NCI-H2171 treated with DMSO at 0.1 percent for 48 hours (cell line): ENCODE data around the gene SMARCA4.
"Not testable (repeated sequence)": the region's sequence is repeated elsewhere in the genome, so short reads cannot be mapped to it uniquely, and the experiment has no call there.

Experiments
- DNase-seq: peaks from one replicate; lab custom pipeline; 2025; lab: John Stamatoyannopoulos, UW

The SMARCA4 gene

GRCh38 chr19:11066326-11066725, 105.5 kb downstream of the SMARCA4 start:
- no peak for DNase-seq

DNA sequence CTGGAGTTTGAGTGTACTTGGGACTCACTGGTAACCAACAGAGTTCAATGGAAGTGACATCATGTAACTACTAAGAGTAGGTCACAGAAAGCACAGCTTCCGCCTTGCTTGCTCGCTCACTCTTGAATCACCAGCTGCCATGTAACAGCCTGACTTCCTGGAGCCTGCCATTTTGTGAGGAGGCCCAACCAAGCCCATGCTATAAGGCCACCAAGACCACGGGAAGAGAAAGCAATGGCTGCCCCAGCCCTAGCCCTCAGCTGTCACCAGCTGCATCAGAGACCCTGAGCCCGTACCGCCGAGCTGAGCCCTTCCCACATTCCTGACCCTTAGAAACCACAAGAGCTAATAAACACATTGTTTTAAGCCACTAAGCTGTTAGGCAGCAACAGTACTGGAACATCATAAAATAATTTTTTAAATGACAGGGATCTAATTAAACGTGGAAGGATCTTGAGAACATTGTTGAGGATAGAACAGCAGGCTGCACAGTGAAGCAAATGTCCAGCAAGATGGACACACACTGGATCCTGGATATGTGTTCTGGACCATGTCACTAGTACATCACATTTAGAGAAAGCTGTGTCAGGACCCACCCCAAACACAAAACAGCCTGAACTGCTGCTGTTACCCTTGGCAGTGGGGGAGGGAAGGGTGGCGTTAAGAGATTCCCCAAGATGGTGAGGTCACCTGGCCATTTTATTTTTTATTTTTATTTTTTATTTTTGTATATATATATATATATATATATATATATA, 106.7 kb downstream of the SMARCA4 start:
- DNase-seq: no peak

DNA sequence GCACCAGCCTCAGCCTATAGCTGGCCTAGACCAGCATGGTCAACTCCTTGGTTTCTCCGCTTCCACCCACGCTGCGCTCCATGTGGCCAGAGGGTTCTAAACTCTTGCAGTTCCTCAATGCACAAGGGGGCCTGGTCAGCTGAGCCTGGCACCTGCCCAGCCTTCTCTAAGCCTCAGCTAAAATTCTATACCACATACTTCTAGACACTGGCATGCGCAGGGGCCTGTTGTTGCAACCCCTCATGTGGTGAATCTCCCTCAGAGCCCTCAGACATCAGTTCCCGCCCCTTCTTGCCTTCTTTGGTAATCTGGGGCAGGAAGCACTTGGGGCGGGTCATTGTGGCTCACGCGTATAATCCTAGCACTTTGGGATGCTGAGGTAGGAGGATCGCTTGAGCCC, 108.7 kb downstream of the SMARCA4 start:
- DNase-seq: no peak

GRCh38 chr19:11070123-11070522, 109.3 kb downstream of the SMARCA4 start:
- no peak for DNase-seq

- DNase-seq: no peak
Measured at GRCh38 chr19:11073568-11073967, 112.7 kb downstream of the SMARCA4 start.

- DNase-seq: not testable (repeated sequence)
Measured at GRCh38 chr19:11076792-11077191, 116.0 kb downstream of the SMARCA4 start.

DNA sequence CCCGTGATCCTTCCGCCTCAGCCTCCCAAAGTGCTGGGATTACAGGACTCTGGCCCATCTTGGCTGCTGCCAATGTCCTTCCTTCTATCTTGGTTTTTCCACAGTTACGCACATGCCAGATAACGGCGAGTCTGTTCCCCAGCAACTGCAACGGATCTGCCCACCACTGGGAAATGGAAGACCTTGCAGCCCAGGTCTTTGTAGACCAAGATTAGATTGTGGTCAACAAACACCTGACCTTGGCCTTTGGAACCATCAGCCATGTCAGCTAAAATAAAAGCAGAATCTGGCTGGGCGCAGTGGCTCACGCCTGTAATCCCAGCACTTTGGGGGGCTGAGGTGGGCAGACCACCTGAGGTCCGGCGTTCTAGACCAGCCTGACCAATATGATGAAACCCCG, 118.1 kb downstream of the SMARCA4 start:
- DNase-seq: no peak

GRCh38 chr19:11079999-11080398, 119.2 kb downstream of the SMARCA4 start:
- DNase-seq: no peak

GRCh38 chr19:11087870-11088505, 127.2 kb downstream of the SMARCA4 start:
- no peak for DNase-seq

DNA sequence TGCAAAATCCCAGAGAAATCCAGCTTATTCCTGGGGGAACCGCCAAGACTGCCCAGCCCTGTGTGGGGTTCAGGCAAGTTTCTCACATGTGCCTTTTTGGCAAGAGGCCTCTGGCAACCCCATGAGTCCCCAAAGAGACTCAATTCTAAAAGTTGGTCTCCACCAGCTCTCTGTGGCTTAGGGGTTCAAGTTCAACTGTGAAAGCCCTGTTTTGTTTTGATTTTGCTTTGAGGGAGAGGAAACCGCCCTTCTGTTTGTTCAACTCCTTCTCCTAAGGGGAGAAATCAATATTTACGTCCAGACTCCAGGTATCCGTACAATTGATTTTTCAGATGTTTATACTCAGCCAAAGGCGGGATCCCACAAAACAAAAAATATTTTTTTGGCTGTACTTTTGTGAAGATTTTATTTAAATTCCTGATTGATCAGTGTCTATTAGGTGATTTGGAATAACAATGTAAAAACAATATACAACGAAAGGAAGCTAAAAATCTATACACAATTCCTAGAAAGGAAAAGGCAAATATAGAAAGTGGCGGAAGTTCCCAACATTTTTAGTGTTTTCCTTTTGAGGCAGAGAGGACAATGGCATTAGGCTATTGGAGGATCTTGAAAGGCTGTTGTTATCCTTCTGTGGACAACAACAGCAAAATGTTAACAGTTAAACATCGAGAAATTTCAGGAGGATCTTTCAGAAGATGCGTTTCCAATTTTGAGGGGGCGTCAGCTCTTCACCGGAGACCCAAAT, 127.8 kb downstream of the SMARCA4 start:
- DNase-seq: no peak

GRCh38 chr19:11089254-11090013, 128.6 kb downstream of the SMARCA4 start, which contains the start of gene LDLR:
TSS of gene LDLR (plus strand) at chr19:11089463. CDS start at chr19:11089549, 86 bp downstream.
- peak; percentile 94 for DNase-seq

- not testable (repeated sequence) for DNase-seq
Measured at GRCh38 chr19:11090014-11090263, 129.1 kb downstream of the SMARCA4 start.

DNA sequence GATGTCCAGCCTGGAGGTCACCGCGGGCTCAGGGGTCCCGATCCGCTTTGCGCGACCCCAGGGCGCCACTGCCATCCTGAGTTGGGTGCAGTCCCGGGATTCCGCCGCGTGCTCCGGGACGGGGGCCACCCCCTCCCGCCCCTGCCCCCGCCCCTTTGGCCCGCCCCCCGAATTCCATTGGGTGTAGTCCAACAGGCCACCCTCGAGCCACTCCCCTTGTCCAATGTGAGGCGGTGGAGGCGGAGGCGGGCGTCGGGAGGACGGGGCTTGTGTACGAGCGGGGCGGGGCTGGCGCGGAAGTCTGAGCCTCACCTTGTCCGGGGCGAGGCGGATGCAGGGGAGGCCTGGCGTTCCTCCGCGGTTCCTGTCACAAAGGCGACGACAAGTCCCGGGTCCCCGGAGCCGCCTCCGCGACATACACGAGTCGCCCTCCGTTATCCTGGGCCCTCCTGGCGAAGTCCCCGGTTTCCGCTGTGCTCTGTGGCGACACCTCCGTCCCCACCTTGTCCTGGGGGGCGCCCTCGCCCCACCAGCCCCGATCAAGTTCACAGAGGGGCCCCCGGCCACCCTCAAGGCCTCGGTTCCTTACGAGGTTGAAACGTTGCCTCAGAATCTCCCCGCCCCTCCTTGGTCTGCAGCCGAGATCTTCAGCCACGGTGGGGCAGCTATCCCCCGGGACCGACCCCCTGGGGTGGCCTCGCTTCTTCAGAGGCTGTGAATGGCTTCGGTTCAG, 129.6 kb downstream of the SMARCA4 start:
- peak; percentile 95 for DNase-seq

- DNase-seq: no peak
Measured at GRCh38 chr19:11090997-11091702, 130.3 kb downstream of the SMARCA4 start.

GRCh38 chr19:11091703-11092153, 130.9 kb downstream of the SMARCA4 start:
- DNase-seq: no peak

- no peak for DNase-seq
Measured at GRCh38 chr19:11092181-11092538, 131.3 kb downstream of the SMARCA4 start.

GRCh38 chr19:11093689-11094238, 132.9 kb downstream of the SMARCA4 start:
- DNase-seq: no peak

DNA sequence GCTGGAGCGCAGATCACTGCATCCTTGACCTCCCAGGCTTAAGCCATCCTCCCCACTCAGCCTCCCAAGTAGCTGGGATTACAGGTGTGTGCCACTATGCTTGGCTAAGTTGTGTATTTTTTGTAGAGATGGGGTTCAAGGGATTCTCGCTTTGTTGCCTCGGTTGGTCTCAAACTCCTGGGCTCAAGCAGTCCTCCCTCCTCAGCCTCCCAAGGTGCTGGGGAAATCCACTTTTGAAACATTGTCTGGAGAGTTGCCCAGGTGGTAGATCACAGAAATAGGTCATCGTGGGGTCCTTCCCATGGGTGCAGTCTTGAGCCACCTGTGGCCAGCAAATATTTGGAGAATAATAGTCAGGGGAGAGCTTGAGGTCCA, 133.7 kb downstream of the SMARCA4 start:
- no peak for DNase-seq

GRCh38 chr19:11096210-11096841, 135.5 kb downstream of the SMARCA4 start:
- no peak for DNase-seq

DNA sequence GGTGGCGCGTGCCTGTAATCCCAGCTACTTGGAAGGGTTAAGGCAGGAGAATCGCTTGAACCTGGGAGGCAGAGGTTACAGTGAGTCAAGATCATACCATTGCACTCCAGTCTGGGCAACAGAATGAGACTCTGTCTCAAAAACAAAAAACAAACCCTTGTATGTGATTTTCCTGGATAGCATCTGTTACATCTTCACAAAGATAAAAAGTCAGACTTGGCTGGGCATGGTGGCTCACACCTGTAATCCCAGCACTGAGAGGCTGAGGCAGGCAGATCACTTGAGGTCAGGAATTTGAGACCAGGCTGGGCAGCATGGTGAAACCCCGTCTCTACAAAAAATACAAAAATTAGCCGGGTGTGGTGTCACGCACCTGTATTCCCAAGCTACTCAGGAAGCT, 136.5 kb downstream of the SMARCA4 start:
- DNase-seq: not testable (repeated sequence)
